ENCODE measurements around the gene TSPAN1. TPM values are rescaled to one million over a fixed set of nuclear protein-coding genes. Genes with fewer than 3 reads are reported as not detected.

TSPAN1 gene
- total and polyA plus RNA-seq, 2 of the 13 experiments (the other 11 are each of a cell fraction or from before 2014, with no cell fraction given) = 1.7 to 2.9 TPM

GRCh38 chr1:46197964-46198811, 23.3 kb downstream of the TSPAN1 start, which contains the start of gene POMGNT1 (continued):
- no peak for TF ChIP-seq TRAFD1 (CRISPR knock-in tag; IDR thresholded peaks at IDR 0.05; ENCODE audit: borderline replicate concordance)
- no peak for TF ChIP-seq CCDC6 (CRISPR knock-in tag; IDR thresholded peaks at IDR 0.05)
- no peak for TF ChIP-seq ZNF709 (CRISPR knock-in tag; IDR thresholded peaks at IDR 0.05)
- TF ChIP-seq HNRNPL (IDR thresholded peaks at IDR 0.05; ENCODE audit: low read depth, low read length) = peak; percentile 74; the same call in 1 of the 2 replicates
- peak; percentile 84 for TF ChIP-seq POLR2G (IDR thresholded peaks at IDR 0.05; ENCODE audit: low read depth, low read length)
- TF ChIP-seq BRF2 (CRISPR knock-in tag; IDR thresholded peaks at IDR 0.05) = no peak
- TF ChIP-seq RXRB (CRISPR knock-in tag; IDR thresholded peaks at IDR 0.05; ENCODE audit: borderline replicate concordance) = no peak
- no peak for TF ChIP-seq ZNF30 (CRISPR knock-in tag; IDR thresholded peaks at IDR 0.05)
- TF ChIP-seq ZNF644 (CRISPR knock-in tag; IDR thresholded peaks at IDR 0.05; ENCODE audit: low read depth) = no peak
- TF ChIP-seq MED1 (CRISPR knock-in tag; IDR thresholded peaks at IDR 0.05) = no peak; the same call in 1 of the 2 replicates
- TF ChIP-seq ZFP41 (CRISPR knock-in tag; IDR thresholded peaks at IDR 0.05; ENCODE audit: borderline replicate concordance) = no peak
- no peak for TF ChIP-seq ZNF562 (CRISPR knock-in tag; IDR thresholded peaks at IDR 0.05; ENCODE audit: borderline replicate concordance)
- TF ChIP-seq ZNF768 (CRISPR knock-in tag; IDR thresholded peaks at IDR 0.05) = peak; percentile 99
- TF ChIP-seq FOXA1 (IDR thresholded peaks at IDR 0.05) = no peak
- peak; percentile 12; the same call in 1 of the 2 replicates for TF ChIP-seq FOXA1 (CRISPR knock-in tag; IDR thresholded peaks at IDR 0.05)
- TF ChIP-seq BORCS8-MEF2B (CRISPR knock-in tag; IDR thresholded peaks at IDR 0.05) = no peak
- TF ChIP-seq ZNF367 (CRISPR knock-in tag; IDR thresholded peaks at IDR 0.05; ENCODE audit: borderline replicate concordance) = no peak
- TF ChIP-seq, protein P1, sequence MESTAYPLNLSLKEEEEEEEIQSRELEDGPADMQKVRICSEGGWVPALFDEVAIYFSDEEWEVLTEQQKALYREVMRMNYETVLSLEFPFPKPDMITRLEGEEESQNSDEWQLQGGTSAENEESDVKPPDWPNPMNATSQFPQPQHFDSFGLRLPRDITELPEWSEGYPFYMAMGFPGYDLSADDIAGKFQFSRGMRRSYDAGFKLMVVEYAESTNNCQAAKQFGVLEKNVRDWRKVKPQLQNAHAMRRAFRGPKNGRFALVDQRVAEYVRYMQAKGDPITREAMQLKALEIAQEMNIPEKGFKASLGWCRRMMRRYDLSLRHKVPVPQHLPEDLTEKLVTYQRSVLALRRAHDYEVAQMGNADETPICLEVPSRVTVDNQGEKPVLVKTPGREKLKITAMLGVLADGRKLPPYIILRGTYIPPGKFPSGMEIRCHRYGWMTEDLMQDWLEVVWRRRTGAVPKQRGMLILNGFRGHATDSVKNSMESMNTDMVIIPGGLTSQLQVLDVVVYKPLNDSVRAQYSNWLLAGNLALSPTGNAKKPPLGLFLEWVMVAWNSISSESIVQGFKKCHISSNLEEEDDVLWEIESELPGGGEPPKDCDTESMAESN (CRISPR knock-in tag; conservative IDR thresholded peaks at IDR 0.05) = peak; percentile 75; the same call in 1 of the 2 replicates
- TF ChIP-seq HOXA7 (CRISPR knock-in tag; IDR thresholded peaks at IDR 0.05) = no peak
- no peak for TF ChIP-seq ZNF850 (CRISPR knock-in tag; conservative IDR thresholded peaks at IDR 0.05)
- TF ChIP-seq, protein P2, sequence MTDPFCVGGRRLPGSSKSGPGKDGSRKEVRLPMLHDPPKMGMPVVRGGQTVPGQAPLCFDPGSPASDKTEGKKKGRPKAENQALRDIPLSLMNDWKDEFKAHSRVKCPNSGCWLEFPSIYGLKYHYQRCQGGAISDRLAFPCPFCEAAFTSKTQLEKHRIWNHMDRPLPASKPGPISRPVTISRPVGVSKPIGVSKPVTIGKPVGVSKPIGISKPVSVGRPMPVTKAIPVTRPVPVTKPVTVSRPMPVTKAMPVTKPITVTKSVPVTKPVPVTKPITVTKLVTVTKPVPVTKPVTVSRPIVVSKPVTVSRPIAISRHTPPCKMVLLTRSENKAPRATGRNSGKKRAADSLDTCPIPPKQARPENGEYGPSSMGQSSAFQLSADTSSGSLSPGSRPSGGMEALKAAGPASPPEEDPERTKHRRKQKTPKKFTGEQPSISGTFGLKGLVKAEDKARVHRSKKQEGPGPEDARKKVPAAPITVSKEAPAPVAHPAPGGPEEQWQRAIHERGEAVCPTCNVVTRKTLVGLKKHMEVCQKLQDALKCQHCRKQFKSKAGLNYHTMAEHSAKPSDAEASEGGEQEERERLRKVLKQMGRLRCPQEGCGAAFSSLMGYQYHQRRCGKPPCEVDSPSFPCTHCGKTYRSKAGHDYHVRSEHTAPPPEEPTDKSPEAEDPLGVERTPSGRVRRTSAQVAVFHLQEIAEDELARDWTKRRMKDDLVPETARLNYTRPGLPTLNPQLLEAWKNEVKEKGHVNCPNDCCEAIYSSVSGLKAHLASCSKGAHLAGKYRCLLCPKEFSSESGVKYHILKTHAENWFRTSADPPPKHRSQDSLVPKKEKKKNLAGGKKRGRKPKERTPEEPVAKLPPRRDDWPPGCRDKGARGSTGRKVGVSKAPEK (CRISPR knock-in tag; IDR thresholded peaks at IDR 0.05; ENCODE audit: borderline replicate concordance) = no peak
- no peak for TF ChIP-seq SIX4 (CRISPR knock-in tag; IDR thresholded peaks at IDR 0.05)
- 0 out of 2 replicates have a peak, but pooled peaks have one; percentile 32 for TF ChIP-seq KLF12 (CRISPR knock-in tag; IDR thresholded peaks at IDR 0.05; ENCODE audit: borderline replicate concordance)

Data from HepG2 (cell line).